Measurements from ENCODE around the gene COL4A4.

DNA sequence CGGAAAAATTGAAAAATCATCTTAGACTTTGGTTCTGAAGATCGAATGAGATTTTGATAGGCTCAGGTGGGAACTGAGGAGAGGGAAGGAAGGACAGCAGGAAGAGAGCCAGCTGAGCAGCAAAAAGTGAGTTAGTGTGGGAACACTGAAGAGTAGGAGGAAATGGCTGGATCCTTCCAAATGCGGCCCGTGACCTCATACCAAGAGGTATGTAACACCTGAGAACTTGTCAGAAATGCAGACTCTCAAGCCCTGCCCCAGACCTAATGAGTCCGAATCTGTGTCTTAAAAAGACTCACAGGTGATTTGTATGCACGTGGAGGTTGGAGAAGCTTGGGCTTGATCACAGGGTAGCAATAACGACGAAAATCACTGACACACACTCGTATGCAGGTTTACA is 42.4 kb upstream of the COL4A4 start:
- TF ChIP-seq POLR2A (IDR thresholded peaks at IDR 0.05) (no peak), POLR2AphosphoS5 (IDR thresholded peaks at IDR 0.05) (no peak)
- TF ChIP-seq, protein P1, sequence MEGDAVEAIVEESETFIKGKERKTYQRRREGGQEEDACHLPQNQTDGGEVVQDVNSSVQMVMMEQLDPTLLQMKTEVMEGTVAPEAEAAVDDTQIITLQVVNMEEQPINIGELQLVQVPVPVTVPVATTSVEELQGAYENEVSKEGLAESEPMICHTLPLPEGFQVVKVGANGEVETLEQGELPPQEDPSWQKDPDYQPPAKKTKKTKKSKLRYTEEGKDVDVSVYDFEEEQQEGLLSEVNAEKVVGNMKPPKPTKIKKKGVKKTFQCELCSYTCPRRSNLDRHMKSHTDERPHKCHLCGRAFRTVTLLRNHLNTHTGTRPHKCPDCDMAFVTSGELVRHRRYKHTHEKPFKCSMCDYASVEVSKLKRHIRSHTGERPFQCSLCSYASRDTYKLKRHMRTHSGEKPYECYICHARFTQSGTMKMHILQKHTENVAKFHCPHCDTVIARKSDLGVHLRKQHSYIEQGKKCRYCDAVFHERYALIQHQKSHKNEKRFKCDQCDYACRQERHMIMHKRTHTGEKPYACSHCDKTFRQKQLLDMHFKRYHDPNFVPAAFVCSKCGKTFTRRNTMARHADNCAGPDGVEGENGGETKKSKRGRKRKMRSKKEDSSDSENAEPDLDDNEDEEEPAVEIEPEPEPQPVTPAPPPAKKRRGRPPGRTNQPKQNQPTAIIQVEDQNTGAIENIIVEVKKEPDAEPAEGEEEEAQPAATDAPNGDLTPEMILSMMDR (IDR thresholded peaks at IDR 0.05), result no peak

Measured in upper lobe of left lung (tissue), 4 donors.